GDM1 (cell line): Measurements from ENCODE around the gene CACNG6.
"Not testable (repeated sequence)": the region's sequence is repeated elsewhere in the genome, so short reads cannot be mapped to it uniquely, and the experiment has no call there.

Experiments
- DNase-seq: peaks from one replicate; lab custom pipeline; 2025; lab: John Stamatoyannopoulos, UW

The CACNG6 gene

DNA sequence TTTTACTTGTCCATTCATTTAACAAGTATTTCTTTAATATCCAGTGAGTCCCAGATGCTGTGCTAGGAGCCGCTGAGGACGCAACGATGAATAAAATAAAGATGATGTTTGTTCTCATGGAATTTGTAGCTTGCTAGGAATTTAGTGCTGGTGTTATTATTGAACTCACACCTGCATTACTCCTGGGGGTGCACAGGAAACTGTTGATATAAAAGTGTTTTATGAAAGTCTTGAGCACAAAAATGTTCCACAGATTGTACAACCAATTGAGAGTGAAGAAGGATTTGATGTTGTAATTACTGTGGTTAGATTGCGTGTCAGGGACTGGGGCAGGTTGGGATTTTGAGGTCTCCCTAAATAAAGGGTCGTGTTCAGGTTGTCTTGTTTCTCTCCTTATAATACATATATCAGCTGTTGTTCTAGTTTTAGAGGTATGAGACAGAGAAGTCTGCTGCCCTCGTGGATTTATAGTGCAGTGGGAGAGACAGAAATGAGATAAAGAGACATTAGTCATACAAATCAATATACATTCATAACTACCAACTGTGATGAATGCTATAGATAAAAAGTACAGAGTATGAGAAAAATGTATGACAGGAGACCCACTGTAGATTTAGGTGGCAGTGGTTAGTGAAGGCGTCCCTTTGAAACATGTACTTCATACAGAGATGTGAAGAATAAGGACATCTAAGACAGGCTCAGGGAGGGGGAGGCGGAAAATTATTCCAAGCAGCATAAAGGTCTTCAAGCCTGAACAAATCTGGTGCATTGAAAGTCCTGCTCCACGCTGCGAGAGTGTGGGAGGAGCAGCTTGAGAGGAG is 11.3 kb downstream of the CACNG6 start:
- no peak for DNase-seq

DNA sequence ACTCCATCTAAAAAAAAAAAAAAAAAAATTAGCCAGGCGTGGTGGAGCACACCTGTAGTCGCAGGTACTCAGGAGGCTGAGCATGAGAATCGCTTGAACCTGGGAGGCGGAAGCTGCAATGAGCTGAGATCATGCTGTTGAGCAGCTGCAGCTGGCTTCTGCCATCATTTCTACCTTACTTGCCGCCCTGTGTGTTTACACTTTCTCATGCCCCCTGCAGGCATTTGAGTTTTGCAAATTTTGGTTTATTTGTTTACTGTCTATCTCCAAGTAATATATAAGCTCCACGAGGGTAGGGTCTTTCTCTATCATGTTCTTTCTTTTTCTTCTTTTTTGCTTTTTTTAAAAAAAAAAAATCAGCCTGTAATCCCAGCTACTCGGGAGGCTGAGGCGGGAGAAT is 18.0 kb downstream of the CACNG6 start:
- DNase-seq: no peak

DNA sequence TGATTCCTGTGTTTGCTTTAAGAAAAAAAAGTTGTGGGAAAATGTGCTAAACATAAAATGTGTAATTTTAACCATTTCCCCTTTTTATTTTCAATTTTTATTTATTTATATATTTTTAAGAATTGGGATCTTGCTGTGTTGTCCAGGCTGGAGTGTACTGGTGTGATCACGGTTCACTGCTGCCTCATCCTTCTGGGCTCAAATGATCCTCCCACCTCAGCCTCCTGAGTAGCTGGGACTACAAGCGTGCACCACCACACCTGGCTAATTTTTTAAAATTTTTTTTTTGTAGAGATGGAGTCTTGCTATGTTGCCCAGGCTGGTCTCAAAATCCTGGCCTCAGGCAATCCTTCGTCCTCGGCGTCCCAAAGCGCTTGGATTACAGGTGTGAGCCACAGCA is 19.0 kb downstream of the CACNG6 start:
- DNase-seq: no peak

DNA sequence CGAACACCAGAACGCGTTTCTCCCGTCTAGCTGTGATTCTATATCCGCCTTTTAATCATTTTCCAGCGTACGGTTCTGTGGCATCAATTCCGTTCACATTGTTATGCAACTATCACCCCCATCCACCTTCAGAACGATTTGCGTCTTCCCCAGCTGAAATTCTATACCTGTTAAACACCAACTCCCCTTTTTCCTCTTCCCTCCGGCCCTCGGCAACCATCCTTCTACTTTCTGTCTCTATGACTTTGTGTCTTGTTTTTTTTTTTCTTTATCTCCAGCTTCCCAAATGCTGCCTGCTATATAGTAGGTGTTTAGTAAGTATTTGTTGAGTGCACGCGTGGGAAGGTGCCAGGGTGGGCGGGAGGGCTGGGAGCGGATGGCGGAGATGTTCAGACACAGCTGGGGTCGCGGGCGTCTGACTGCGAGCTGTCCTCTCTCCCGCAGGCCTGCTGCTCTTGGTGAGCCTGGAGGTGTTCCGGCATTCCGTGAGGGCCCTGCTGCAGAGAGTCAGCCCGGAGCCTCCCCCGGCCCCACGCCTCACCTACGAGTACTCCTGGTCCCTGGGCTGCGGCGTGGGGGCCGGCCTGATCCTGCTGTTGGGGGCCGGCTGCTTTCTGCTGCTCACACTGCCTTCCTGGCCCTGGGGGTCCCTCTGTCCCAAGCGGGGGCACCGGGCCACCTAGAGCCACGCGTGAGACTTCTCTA is 20.2 kb downstream of the CACNG6 start:
- no peak for DNase-seq

DNA sequence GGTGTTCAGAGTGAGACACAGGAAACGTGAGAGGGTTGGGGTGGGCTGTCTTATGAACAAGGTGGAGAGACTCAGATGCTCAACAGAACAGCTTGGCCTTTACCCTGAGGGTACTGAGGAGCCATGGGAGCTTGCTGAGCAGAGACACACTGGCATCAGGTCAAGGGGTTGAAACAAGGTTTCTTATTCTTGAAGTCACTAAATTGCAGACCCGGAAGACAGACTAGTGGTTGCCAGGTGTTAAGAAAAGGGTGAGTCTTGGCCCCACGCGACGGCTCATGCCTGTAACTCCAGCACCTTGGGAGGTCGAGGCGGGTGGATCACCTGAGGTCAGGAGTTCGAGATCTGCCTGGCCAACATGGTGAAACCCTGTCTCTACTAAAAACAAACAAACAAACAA is 22.4 kb downstream of the CACNG6 start:
- no peak for DNase-seq

DNA sequence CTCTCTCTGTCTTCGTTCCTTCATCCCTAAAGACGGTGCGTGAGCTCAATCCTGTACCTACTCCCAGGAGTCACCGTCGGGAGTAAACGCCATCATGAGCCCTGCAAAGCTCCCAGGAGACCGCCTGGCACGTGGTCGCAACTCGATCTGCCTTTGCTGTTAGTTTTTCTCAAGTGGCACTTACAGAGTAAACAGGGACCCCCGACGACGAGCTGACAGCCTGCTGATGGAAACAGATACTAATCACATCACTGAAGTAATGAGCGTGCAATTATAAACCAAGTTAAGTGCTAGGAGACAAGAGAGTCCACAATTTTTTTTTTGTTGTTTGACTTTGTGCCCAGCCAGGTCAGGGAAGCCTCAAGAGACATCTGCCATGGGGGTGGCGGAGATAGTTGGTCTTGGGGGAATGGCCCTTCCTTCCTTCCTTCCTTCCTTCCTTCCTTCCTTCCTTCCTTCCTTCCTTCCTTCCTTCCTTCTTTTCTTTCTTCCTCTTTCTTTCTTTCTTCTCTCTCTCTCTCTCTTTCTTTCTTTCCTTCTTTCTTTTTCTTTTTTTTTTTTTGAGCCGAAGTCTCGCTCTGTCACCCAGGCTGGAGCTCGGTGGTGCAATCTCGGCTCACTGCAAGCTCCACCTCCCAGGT is 23.6 kb downstream of the CACNG6 start:
- no peak for DNase-seq

DNA sequence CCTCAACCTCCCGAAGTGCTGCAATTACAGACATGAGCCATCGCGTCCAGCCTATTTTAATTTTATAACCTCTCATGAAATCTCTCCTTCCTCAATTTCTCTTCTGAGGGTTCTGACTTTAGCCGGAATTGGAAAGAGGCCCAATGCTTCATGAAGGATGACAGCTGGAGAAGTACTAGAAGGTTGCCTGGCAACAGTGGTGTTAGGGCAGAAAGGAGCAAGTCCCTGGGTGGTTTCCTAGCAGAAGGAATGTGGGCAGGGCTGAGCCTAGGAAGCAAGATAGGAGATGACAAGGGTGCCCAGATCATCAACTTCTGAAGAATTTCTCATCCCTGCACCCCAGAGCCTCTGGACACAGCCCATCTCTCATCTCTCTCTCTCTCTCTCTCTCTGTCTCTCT is 25.8 kb downstream of the CACNG6 start:
- no peak for DNase-seq

DNA sequence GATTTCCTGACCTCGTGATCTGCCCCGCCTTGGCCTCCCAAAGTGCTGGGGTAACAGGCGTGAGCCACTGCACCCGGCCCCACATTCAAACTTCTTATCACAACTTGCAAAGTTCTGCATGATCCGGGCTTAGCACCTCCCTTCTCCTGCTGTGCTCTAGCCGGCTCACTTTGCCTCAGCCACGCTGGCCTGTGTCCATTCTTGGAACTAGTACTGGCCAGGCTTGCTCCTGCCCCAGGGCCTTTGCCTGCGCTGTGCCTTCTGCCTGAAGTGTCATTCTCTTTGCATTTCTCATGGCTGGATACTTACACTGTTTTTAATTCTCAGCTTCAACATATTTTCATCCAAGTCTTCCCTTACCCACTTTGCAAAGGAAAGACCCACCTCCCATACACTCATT is 29.9 kb downstream of the CACNG6 start:
- no peak for DNase-seq

DNA sequence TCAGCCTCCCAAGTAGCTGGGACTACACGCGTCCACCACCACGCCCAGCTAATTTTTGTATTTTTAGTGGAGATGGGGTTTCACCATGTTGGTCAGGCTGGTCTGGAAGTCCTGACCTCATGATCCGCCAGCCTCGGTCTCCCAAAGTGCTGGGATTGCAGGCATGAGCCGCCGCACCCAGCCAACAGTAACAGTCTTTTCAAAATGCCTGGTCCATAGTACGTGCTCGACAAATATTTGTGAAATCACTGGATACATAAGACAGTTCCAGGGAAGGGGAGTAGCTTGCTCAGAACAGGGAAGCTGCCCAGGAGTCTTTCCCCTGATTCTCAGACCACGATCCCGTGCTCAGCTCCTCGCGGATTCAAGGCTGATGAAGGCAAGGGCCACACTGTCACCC is 30.5 kb downstream of the CACNG6 start:
- DNase-seq: no peak

DNA sequence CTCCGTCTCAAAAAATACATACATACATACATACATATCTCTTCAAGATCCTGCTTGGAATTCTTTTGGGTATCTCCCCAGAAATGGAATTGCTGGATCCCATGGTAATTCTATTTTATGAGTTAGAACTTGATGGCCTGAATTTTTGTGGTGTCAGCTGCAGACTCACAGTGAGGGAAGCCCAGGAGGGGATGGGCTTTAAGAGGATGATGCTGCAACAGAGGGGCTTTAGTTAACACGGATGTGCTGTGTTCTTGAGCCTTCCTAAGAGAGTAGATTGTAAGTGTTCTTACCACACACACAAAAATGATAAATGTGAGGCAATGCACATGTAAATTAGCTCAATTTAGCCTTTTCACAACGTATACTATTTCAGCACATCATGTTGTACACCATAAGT is 31.8 kb downstream of the CACNG6 start:
- no peak for DNase-seq

DNA sequence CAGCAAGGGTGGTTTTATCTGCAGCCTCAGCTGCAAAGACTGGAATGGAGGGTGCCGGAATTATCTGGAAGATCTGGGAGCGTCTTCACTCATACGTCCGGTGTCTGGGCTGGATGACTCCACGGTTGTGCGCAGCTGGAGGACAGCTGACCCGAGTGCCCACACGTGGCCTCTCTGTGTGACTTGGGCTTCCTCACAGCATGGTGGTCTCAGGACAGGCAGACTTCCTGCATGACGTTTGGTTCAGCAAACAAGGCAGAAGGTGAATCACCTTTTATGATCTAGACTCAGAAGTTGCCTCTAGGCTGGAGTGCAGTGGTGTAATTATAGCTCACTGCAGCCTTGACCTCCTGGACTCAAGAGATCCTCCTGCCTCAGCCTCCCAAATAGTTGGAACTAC is 33.2 kb downstream of the CACNG6 start:
- DNase-seq: no peak

DNA sequence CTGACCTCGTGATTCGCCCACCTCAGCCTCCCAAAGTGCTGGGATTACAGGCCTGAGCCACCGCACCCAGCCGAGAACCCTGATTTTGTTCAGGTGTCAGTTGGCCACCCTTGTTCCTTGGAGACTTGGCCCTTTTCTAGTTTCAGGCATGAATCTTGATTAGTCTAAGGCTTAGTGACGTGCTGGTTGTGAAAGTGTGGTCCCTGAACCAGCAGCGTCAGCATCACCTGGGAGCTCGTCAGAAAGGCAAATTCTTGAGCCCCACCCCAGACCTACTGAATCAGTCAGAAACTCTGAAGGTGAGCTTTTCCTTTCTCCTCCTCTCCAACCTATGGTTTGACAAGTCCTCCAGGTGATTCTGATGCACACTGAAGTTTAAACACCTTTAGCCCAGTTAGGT is 35.2 kb downstream of the CACNG6 start:
- DNase-seq: no peak

DNA sequence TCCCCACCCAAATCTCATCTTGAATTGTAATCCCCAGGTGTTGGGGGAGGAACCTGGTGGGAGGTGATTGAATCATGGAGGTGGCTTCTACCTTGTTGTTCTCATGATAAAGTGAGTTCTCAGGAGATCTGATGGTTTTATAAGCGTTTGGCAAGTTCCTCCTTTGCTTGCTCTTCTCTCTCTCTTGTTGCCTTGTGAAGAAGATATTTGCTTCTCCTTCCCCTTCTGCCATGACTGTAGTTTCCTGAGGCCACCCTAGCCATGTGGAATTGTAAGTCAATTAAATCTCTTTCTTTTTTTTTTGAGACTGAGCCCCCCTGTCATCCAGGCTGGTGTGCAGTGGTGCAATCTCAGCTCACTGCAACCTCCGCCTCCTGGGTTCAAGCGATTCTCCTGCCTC is 37.9 kb downstream of the CACNG6 start:
- DNase-seq: no peak

DNA sequence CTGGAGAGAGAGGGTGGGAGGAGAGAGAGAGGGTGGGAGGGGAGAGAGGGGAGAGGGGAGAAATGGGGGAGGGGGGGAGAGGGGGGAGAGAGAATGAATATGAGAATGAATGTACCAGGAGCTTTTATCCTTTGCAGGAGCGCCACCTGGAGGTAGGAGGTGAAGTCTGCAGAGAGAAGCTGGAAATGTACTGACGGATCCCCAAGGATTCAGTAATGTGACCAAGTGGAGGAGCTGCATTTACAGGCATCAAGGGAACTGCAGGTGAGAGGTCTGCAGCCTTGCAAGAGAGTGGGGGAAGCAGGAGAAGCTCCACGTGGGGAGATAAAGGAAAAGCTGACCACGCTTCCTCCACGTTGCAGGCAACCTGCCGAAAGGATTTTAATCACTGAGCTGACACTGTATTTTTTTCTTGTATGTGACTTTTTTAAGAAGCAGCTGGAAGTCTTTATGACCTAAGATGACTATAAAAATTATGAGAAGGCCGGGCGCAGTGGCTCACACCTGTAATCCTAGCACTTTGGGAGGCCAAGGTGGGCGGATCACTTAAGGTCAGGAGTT is 38.6 kb downstream of the CACNG6 start:
- peak; percentile 43 for DNase-seq

DNA sequence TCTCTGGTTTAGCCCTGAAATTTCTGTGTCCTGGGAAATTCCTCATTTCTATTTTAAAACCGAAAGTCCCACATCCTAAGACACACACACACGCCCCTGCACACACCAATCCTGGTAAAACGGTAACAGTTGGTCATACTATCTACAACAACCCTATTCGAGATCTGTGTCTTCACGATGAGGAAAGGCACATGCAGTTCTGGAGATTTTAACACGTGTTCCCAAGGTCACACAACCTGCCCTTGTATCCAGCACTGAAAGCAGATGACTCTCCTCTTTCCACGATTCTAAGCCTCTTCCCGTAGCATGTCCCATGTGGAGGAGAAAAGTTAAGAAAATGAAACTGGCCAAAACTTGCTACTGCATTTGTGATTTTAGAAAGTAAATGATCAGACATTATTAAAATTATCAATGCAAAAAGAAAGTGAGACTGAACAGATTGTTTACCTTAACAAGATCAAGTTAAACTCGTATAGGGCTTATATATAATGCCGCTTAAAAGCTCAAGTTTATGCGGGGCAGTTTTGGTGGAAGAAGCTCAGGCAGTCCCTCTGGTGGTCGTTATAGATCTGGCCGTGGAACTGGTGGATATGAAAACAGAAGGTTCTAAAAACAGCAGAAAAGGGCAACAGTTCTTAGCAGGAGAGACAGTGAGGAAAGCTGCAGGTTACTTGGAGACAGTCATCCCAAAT is 39.6 kb downstream of the CACNG6 start:
- peak; percentile 32 for DNase-seq

DNA sequence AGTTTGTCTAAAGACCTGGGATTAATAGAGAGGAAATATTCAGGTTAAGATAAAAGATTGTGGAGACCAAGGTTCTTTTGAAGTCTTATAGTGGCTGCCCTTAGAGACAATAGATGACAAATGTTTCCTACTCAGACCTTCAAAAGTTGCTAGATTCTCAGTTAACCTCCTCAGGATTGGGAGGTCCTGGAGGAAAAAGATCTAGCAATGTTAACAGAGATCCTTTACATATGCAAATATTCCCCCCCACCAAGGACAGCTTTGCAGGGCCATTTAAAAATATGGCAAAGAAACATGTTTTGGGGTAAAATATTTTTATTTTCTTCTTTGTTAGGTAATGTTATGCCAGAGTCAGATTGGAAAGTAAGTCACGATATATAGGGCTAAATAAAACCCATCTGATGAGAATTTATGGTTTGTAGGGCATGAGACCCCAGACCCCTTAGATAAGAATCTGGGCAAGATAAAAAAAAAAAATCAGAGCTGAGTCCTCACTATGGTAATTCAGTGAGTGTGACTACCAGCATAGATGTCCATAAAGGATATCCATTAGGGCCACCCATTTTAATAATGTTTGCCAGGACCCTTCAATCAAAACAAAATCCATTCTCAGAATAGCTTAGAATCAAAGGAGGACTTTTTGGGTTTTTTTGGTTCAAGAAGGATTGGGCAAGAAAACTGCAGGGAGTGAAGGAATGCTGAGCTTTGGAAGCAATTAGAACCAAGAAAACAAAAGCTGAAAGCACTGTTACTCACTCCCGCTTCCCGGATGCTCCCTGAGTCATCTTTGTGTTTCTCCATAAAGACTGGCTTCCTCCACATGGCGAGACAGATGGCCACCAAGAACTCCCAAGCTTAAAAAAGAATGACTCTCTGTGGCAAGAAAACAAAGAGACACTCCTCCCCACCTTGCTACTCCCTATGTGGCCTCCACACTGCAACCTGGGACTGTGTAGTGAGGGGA is 44.1 kb downstream of the CACNG6 start:
- DNase-seq: no peak

DNA sequence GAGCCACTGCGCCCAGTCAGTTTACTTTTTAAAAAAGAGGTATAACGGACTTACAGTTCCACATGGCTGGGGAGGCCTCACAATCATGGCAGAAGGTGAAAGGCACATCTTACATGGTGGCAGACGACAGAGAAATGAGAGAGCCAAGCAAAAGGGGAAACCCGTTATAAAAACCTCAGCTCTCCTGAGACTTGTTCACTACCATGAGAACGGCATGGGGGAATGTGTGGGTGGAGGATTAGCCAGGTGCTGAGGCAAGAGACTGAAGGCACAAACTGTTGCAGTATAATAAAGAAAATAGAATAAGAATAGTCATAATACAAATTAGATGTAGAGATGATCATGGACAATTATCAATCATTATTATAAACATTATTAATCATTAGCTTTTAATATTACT is 45.1 kb downstream of the CACNG6 start:
- DNase-seq: not testable (repeated sequence)

DNA sequence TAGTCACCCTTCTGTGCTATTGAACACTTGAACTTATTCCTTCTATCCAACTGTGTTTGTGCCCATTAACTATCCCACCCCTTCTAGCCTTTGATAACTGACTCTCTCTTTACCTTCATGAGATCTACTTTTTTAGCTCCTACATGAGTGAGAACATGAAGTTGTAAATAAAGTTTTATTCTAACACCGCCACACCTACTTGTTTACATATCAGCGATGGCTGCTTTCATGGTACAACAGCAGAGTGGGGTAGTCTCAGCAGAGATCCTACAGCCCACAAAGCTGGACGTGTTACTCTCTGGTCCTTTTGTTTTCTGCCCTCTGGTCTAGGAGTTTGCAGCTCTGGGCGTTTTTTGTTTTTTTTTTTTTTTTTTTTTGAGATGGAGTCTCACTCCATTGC is 48.6 kb downstream of the CACNG6 start:
- DNase-seq: no peak

DNA sequence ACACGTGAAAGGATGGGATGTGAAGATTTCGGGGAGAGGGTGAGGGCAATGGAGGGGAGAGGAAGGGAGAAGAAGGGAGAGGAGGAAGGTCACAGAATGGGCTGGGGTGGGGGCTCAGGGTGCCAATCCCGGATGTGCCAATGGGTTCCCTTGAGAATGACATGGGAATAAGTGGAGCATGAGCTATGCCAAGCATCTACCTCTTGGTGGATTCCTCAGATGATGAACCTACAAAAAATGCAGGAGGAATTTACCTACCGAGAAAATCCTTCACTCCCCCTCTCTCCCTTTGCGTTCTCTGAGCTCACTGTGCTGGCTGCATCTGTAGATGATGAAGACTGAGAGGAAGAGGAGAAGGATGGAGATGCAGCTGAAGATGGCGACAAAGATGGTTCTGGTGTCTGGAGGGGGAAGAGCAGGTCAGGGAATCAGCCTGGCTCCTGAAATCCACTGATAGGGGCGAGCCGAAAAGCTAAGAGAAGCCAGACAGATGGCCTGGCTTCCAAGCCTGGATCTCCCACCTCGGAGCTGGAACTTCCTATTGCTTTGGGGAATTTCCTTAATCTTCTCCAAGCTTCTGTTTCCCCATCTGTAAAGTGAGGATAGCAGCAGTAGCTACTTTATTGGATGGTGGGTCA is 50.7 kb downstream of the CACNG6 start:
- no peak for DNase-seq

DNA sequence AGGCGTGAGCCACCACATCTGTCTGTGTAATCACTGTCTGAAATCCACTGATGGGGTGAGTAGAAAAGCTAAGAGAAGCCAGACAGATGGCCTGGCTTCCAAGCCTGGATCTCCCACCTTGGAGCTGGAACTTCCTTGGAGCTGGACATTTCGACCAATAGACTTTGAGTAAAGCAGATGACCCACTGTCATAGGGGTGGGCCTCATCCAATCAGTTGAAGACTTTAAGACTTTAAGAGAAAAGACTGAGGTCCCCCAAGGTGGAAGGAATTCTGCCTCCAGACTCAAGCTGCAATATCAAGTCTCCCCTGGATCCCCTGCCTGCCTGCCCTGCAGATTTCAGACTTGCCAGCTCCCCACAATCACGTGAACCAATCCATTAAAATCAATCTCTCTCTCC is 51.6 kb downstream of the CACNG6 start:
- no peak for DNase-seq

DNA sequence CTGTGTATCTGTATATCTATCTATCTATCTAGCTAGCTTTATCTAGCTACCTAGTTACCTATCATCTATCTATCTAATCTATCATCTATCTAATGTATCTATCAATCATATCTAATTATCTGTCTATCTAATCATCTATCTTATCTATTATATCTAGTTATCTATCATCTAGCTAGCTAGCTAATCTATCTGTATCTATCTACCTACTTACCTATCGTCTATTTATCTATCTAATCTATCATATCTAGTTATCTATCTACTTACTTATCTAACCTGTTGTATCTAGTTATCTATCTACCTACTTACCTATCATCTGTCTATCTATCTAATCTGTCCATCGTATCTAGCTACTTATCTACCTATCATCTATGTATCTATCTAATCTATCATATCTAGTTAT is 54.3 kb downstream of the CACNG6 start:
- DNase-seq: no peak
